ENCODE results near the gene C4orf51. TPM values are rescaled to one million over a fixed set of nuclear protein-coding genes. Genes with fewer than 3 reads are reported as not detected.

The C4orf51 gene
- total RNA-seq, 1 donor from 2014 or later, result not detected

DNA sequence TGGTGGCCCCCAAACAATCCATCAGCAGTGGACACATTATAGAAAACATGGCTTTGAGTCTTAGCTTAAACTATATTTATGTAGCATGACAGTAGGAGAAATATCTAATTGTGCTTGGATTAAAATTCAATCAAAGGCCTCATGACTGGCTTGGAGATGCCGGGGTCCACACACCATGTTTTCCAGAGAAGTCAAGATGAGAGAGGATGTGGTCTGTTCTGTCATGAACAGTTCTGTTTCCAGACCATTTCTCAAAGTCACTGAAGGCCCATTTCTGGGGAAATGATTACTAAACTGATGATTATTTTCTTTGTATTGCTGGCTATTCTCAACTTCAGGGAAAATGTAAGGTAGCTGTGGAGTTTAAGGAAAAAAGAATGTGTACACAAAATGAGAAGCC, 76.3 kb downstream of the C4orf51 start:
- no peak for DNase-seq (ENCODE audit: low spot score)

DNA sequence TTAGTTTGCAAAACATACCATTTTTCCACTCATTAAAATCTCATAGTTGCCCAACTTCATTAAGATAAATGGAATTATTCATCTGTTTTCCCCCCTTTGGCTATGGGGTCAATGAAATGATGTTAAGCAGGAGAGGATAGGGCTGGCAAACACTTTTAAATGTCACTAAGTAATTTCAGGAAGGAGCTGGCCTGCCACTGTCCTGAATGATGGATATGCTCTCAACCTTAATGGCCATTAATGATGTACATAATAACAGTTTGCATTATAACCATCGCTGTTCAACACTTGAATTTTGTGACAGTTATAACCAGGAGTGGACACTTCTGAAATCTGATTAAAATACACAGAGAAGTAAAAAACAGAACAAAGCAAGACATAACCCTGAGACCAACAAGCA, 77.2 kb downstream of the C4orf51 start:
- no peak for DNase-seq (ENCODE audit: low spot score)

DNA sequence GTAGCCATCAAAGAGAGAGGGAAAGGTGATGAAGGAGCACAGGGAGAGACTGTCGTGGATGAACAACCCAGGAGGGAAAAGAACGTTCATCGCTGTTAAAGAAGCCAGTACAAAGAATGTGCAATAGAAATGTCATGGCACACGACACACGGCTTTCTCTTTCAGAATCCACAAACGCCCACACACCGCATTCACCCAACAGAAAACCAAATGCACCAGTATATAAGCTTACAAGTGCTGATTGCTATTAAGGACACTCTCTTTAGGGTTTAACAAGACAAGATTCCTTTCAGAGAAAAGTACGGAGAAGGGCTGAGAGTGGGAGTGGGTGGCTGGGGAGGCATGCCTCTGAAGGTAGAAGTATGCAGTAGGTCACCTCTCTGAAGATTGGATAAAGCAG, 80.2 kb downstream of the C4orf51 start:
- DNase-seq (ENCODE audit: low spot score), result no peak

DNA sequence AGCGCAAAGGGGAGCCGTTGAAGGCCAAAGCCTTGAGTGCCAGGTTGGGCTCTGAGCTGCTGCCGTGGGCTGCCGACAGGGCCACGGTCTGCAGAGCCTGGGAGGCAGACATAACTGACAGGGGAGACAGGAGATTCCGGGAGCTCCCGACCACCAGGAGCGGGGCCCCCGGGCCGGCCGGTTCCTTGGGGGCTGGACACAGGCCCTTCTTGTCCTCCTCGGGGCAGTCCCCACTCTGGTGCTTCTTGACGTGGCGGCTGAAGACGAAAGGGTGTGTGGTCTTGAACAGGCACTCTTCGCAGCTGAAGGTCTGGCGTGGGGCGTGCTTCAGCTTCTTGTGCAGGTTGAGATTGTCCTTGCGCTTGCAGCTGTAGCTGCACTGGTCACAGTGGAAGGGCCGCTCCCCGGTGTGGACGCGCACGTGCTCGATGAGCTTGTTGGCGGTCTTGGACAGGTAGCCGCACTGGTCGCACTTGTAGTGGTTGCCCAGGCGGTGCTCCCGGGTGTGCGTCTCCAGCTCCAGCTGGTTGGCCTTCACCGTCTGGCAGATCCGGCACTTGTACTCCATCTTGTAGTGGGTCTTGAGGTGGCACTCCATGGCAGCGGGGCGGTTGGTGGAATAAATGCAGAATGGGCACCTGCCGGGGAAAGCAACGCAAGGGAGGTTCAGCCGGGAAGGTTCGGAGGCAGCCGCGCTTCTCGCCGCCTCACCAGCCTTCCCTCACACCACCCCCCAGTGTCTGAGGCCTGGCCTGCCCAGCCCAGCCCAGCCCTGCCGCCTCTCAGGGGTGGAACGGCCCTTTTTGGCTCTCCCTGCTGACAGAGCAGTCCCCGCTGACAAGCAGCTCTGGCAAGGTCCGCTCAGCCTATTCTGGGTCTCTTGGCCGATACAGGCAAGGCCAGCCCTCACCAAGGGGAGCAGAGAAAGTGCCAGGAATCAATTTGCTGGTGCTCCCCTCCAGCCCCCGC, 81.3 kb downstream of the C4orf51 start:
- no peak for DNase-seq (ENCODE audit: low spot score)

DNA sequence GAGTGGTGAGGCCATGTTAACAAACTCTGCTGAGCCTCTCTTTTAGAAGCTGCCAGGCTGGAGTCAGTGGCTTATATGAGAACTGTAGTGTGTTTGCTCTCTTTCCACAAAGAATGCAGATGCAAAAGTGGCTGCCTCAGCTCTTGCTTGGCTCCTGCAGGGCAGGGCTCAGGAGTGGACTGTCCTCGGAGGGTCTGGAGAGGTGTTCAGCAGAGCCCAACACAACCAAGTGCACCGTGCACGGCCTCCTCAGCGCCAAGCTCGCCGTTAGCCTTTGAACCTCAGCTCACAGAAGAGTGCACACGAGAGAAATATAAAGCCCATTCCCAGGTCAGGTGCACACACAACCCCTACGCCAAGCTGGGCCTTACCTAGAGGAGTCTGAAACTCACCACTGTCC, 82.8 kb downstream of the C4orf51 start:
- DNase-seq (ENCODE audit: low spot score), result no peak

DNA sequence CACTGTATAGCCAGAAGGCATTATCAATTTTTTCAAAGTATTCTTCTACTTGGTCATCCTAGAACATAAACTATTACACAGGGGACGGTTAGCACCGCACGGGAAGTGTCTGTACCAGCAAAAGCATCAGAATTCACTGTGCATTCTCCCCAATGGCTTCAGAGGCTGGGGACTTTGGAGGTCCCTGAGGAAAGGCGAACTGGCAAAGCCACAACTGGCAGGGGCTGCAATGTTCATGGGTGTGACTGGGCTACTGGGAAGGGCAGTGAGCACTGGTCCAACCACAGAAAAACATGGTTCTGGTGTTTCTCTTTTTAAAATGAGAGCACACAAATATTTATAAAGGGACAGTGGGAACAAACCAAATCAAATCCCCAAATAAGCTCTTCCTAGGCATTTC, 83.5 kb downstream of the C4orf51 start:
- no peak for DNase-seq (ENCODE audit: low spot score)

DNA sequence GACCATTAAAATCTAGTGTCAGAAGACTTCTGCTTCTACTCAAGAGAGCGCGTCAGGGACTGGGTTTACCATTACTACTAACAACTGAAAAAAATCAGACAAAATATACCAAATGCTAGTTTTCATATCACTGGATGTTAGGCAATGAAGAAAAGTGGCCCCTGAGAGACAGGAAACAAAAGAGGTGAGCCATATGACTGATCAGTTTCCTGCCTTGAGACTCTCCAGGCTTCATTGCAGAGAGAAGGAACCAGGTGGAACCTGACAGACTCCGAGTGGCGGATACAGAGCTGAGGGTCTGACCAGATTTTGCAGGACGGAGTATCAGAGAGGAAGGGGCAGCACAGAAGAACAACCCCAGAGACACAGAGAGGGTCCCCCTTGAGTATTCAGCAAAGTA, 86.3 kb downstream of the C4orf51 start:
- DNase-seq (ENCODE audit: low spot score), result no peak

DNA sequence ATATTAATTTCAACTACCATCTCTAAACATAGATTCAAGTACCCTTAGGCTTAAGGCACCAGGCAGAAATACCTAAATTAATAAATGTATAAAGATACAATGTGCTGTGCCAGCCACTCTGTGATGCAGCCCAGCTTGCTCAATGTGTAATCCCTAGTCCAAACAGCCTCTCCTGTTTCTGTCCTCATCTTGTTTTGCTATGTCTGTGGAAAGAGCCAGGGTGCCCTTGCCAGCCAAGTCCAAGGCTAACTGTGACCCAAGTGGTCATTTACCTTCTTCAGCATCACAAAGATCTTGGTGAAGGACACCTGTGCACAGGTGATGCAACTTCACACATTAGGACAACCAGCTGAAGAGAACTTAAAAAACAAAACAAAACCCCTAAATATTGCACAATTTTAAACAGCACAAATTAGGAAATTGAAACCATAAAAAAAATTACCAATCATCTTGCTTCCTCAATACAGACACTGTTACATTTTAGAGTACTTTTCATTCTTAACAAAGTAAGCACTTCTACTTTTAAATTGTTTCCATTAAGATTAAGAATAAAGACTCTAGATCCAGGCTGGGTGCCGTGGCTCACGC, 89.6 kb downstream of the C4orf51 start:
- no peak for DNase-seq (ENCODE audit: low spot score)

DNA sequence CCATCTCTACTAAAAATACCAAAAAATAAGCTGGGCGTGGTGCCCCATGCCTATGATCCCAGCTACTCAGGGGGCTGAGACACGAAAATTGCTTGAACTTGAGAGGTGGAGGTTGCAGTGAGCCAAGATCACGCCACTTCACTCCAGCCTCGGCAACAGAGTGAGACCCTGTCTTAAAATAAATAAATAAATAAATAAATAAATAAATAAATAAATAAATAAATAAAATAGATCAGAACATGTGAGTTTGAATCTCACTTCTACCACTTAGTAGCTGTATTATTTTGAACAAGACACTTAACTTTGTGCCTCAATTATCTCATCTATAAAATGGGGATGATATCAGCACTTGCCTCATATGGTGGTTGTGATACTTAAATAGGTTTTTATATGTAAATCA, 90.2 kb downstream of the C4orf51 start:
- no peak for DNase-seq (ENCODE audit: low spot score)

DNA sequence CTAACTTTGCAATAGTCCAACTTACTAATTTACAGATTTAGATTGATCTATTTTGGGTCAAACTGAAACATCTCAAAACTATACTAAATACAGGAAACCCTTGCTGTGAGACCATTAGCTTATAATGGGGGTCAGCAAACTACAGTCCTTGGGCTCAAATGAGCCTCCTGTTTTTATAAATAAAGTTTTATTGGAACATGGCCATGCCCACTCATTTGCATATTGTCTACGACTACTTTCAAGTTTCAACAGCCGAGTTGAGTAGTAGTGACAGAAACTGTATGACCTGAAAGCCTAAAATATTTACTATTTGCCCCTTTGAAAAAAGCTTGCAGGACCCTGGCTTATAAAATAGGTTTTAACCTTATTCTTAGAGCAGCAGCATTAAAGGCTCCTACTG, 92.4 kb downstream of the C4orf51 start:
- no peak for DNase-seq (ENCODE audit: low spot score)

DNA sequence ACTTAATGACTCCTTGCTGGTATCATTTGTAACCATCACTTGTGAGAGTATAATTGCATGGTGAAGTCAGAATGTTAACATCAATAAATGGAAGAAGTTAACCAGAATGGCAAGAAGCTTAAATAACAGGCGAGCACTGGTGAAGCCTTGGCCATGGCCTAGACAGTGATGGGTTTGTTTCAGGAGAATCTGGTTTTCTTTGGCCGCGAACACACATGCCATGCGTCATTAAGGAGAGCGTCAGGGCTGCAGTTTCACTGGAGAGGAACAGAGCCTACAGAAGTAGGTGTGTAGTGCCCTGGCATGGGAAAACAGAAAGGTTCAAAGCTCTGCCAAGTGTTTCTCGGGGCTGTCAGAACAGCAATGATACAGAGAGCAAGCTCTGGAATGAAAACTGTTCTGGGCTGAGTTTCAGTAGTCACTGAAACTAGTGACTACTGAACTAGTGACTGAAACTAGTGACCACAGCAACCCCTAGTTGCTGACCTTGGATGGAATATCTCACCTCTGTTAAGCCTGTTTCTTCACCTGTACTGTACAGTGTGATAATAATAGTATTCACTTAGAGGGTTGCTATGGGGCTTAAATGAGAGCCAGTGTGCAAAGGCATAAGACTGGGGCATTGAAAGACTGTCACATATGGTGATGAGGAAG, 93.8 kb downstream of the C4orf51 start:
- DNase-seq (ENCODE audit: low spot score), result no peak

DNA sequence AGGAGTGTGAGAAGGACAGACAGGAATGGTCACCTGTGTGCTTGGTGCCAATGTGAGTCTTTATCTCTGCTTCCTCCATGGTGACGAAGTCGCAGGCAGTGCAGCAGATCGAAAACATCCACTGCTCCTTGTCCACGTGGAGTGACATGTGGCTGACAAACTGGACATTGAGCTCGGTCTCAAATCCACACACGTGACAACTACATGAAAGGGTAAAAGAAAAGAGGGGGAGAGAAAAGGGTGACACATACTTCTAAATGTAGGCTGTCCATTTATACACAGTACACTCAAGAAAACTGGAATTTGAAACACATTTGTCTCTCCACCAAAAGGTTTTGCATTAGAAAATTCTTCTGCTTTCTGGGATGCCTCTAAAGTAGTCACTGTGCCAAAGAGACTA, 94.5 kb downstream of the C4orf51 start:
- no peak for DNase-seq (ENCODE audit: low spot score)

DNA sequence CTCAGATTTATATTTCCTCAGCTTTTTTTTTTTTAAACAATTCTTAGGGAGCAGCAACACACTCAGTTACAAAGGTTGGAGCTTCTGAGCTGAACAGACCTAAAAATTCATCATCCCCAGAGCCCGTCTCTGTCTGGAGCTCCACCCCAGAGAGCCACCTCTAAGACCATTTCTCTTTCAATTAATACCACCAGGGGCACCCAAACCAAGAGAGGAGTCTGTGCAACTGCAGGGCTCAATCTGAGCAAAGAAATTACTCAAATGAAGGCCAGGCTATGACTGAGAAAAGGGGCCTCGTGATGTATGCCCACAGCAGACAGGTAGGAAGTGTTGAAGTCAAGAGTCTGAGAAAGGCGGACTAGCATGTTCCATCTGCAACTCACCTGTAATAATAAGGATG, 95.5 kb downstream of the C4orf51 start:
- no peak for DNase-seq (ENCODE audit: low spot score)

DNA sequence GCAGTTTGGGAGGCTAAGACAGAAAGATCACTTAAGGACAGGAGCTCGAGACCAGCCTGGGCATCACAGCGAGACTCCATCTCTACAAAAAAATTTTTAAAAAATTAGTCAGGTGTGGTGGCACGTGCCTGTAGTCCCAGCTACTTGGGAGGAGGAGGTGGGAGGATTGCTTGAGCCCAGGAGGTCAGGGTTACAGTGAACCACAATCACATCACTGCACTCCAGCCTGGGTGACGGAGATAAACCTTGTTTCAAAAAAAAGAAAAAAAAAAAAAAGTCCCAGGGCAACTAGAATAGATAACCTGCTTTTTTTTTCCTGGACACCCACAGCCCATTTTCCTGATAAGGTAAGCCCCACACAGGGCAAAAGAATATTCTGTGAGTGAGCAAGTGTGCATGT, 96.3 kb downstream of the C4orf51 start:
- DNase-seq (ENCODE audit: low spot score), result no peak

DNA sequence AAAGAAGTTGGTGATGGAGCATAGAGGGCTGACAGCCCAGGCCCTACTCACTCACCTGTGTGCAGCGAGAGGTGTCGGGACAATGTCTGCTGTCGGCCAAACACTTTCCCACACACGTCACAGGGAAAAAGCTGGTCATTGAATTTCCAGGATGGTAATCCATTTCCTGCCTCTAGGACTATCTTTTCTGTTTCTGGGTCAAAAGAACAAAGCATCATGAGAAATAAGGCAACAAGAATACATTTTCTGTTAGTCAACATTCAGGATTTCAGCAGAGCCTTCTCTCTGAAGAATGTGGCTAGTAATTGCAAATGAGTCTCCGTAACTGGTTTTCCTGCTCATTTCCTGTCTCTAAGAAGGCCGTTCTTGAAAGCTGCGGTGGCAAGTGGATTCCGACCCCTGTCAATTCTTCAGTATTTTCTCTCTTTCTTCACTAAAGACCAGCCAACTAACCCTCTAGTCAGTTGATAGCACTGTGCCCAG, 99.4 kb downstream of the C4orf51 start:
- DNase-seq (ENCODE audit: low spot score), result no peak

DNA sequence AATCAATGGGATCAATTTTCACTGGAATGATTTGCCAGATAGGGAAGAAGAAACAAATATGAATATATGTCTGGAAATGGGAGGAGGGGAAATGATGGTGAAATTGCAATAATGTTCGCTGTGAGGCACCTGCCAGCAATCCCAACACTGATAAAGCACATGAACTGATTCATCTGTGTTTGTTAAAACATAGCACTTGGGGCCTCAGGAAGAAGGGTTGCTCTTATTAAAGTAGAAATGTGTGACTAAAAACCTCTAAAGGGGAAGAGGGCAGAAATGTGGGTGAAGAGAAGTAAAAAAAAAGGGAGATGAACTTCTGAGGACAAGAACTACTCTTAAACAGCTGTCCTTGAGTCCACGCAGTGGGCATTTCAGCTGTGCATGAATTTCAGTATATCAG, 101.4 kb downstream of the C4orf51 start:
- no peak for DNase-seq (ENCODE audit: low spot score)

Other genes starting within 250 kb of the C4orf51 start
- 43.7 TPM for gene SMAD1, start 198.3 kb upstream of the C4orf51 start, total RNA-seq
- gene MMAA, start 60.8 kb upstream of the C4orf51 start, total RNA-seq, result 15.9 TPM